CD4-positive, alpha-beta T cell treated with Interleukin-10 for 1 hour (primary cell): Measurements from ENCODE around the gene PLTP.
"Not testable (repeated sequence)": the region's sequence is repeated elsewhere in the genome, so short reads cannot be mapped to it uniquely, and the experiment has no call there.

Experiments used
- DNase-seq: peaks from one replicate; pipeline ENCODE4 v3.0.0-alpha.2; 2020

Gene PLTP

DNA sequence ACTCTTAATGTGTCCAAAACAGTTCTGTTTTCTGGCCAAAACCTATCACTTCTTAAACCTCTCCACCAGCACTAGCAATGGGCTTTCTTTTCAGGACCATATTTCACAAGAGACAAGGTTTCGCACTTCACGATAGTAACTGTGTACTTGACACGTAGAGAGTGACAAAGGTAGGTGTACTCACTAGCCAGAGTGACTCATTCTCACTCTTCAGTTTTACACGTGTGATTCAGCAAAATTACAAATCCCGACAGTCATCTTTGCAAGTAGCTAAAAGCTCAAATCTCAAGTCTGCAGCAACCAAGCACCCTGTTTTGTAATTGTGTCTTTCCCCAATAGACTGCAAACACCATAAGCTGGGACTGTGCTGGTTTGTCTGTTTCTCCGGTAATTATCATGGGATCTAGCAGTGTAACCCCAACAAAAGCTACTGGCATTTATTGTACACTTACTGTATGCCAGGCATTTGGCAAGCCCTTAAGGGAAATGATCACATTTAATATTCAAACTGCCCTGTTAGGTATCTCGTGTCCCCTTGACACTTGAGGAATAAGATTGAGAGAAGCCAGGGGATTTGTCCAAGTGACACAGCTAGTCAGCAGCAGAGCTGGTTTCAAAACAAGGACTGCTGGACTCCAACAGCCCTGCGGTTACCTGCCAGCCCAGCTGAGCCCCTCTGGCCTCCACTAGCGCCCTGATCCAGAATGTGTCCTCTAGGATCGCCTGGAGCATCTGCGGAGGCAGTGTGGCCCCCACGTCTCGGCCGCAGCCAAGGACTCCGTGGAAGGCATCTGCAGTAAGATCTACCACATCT lies 32.4 kb upstream of the PLTP start:
- DNase-seq: no peak

GRCh38 chr20:45943613-45944012 lies 31.7 kb upstream of the PLTP start:
- no peak for DNase-seq

DNA sequence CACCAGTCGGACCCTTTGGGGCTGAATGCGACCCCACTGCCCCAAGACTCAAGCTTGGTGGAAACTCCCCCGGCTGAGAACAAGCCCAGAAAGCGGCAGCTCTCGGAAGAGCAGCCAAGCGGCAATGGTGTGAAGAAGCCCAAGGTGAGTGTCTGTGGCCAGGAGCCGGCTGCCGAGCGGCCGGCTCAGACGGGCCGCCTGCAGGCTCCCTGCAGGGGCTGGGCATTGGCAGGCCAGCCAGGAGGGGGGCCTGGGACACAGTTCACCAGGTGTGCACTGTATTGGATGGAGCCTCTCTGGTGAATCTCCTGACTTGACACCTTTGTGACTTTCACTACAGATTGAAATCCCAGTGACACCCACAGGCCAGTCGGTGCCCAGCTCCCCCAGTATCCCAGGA lies 28.5 kb upstream of the PLTP start:
- no peak for DNase-seq

DNA sequence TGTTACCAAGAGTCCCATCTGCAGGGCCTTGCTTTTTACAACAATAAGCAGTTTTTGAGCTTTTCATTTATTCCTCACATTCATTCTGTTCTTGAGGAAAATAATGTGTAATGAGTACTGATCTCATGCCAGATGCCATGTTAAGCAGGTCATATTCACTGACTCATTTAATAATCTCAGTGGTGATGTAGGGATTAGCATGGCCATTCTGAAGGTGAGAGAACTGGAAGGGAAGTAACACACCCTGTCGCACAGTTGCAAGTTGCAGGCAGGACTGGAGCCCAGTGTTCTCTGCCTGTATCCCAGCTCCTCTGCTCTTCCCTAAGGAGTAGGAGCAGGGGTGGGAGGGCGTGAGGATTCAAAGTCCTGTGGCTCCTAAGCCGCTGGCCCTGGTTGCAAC lies 28.1 kb upstream of the PLTP start:
- DNase-seq: no peak

DNA sequence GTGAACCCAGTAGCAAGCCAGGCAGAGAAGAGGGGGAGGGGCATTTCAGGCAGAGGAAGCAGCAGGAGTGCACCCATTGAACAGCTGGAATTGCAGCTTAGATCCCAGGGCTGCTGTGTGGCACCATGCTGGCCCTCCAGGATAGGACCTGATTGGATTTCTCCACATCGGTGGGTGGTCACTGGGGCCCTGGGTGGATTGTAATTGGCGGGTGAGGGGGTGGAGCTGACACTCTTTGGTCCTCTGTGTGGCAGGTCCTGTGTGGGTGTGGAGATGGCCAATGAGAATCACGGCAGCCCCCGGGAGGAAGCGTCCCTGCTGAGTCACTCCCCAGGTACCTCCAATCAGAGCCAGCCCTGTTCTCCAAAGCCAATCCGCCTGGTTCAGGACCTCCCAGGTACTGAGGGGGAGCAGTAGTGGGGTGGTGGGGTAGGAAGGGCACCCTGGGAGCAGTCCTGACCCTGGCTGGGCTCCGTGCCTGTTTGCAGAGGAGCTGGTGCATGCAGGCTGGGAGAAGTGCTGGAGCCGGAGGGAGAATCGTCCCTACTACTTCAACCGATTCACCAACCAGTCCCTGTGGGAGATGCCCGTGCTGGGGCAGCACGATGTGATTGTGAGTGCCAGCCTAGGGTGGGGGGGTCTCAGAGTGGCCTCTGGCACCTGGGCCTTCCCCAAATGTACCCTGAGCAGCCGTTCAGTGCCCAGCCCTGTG lies 26.9 kb upstream of the PLTP start:
- no peak for DNase-seq

DNA sequence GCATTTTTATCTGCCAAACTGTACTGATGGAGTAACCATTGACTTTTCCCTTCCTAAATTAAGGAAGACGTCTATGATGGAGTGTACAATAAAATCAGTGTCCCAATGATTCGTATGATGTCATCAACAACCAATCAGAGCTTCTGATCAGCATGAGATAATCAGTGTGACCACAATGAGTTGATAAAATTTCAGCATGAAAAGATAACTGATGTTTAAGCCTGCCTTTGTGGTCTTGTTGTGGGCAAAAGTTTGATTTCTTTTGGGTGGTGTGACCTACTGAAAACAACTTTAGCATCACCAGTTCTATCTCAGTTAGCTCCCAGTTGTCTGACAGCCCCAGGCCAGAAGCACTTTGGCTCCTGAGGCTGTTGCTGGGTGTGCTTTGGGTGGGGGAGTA lies 25.8 kb upstream of the PLTP start:
- DNase-seq: peak; percentile 31

DNA sequence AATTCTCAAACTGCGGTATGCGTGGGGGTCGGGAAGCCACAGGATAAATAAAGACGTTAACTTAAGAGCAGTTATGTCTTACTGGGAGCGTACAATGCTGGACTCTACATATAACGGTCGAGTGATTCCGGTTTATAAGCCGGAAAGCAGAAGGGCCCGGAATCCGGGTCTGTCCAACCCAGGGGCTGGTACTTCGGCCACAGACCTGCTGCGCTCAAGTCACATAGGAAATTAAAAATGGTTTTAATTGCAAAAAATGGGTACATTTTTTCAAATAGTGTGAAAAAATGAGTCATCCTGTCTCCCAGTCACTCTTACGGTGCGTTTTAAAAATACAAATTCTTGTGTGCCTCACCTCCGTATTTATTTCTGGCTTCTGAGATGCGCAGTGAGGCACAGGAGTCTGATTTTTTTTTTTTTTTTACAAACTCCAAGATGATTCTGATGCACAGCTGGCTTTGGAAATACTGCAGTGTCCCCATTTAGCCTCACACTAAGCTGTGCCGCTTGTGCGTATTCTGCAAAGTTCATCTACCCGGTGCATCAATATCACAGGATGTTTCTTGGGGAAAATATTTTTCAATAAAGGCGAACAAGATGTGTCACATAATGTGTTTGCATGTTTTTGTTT lies 23.6 kb upstream of the PLTP start:
- no peak for DNase-seq

GRCh38 chr20:45934586-45935415 lies 22.8 kb upstream of the PLTP start, which contains the start of gene PCIF1:
Gene PCIF1, plus strand, starts transcription at chr20:45934683. Its CDS starts 4,317 bp downstream, at chr20:45939000.
- DNase-seq: peak; percentile 99

- DNase-seq: peak; percentile 64
These were observed 22.2 kb upstream of the PLTP start for GRCh38 chr20:45934046-45934585.

GRCh38 chr20:45933266-45934045 lies 21.5 kb upstream of the PLTP start:
- DNase-seq: peak; percentile 70

DNA sequence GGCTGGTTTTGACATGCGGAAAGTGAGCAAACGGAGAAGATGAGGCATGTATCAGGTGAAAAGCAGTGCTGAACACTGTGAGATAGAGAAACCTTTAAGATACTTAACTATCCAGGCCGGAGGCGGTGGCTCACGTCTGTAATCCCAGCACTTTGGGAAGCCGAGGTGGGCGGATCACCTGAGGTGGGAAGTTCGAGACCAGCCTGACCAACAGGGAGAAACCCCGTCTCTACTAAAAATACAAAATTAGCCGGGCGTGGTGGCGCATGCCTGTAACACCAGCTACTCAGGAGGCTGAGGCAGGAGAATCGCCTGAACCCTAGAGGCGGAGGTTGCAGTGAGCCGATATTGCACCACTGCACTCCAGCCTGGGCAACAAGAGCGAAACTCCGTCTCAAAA lies 19.7 kb upstream of the PLTP start:
- DNase-seq: not testable (repeated sequence)

DNA sequence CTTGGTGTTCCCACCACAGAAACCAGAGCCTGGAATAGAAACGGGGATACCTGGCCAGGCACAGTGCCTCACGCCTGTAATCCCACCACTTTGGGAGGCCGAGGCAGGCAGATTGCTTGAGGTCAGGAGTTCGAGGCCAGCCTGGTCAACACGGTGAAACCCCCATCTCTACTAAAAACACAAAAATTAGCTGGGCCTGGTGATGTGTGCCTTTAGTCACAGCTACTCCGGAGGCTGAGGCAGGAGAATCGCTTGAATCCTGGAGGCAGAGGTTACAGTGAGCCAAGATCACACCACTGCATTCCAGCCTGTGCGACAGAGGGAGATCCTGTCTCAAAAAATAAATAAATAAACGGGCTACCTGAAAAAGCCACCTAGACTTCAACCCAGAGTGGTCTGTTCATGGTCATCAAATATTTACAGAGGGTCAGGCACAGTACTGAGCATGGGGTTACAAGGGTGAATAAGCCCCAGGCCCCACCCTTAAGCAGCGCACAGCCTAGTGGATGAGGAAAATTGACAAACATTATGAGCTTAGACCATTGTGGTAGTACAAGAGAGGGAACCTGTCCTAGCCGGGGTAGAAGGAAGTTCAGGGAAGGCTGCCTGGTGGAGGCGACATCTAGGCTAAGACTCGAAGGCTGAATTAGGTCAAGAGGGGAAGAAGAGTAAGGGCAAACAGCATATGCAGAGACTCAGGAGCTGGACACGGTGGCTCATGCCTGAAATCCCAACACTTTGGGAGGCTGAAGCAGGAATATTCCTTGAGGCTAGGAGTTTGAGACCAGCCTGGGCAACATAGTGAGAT lies 15.3 kb upstream of the PLTP start:
- DNase-seq: no peak

- no peak for DNase-seq
These were observed 14.7 kb upstream of the PLTP start for GRCh38 chr20:45926731-45927070.

DNA sequence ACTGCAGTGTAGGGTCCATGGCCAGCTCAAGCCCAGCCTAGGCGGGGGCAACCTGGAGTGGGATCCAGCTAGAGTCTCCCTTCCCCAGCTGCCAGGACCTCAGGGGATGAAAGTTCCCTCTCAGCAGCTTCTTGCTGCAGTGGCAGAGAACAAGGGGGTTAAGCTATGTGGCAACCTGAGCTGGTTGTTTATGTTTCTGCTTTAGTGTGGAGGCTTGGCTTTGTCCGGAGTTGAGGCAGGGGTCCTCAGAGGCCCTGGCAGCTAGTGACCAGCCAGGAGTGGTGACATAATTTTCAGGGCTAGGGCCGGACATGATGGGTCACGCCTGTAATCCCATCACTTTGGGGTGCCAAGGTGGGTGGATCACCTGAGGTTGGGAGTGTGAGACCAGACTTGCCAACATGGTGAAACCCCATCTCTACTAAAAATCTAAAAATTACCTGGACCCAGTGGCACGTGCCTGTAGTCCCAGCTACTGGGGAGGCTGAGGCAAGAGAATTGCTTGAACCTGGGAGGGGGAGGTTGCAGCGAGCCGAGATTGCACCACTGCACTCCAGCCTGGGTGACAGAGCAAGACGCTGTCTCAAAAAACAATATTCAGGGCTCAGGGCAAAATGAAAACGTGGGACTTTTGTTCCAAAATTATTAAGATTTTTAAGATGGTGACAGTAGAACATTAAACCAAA lies 14.0 kb upstream of the PLTP start:
- no peak for DNase-seq

DNA sequence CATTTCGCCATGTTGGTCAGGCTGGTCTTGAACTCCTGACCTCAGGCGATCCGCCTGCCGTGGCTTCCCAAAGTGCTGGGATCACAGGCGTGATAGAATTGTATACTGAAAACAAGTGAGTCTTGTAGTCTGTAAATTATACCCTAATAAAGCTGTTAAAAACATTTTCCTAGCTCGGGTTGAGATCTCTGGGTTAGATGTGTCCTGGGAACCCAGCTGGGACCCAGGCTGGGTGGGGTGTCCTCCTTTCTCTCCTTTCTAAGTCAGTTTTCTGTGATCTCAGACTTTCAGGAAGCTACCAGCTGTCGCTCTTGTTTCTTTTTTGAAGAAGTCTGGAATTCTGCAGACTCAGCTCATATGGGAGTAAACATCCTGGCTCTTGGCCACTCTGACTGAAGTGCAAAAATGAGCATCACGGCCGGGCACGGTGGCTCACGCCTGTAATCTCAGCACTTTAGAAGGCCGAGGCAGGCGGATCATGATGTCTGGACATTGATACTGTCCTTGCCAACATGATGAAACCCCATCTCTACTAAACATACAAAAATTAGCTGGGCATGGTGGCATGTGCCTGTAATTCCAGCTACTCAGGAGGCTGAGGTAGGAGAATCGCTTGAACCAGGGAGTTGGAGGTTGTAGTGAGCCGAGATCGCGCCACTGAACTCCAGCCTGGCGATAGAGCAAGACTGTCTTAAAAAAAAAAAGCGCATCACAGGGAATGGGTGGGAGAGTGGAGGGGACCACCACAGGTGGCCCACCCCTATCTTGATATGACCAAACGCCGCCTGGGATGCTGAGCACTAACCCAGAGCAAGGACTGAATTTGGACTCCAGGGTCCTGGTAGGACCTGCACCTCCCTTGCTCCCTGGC lies 12.7 kb upstream of the PLTP start:
- no peak for DNase-seq

- DNase-seq: no peak
These were observed 9.6 kb upstream of the PLTP start for GRCh38 chr20:45921337-45922189.

DNA sequence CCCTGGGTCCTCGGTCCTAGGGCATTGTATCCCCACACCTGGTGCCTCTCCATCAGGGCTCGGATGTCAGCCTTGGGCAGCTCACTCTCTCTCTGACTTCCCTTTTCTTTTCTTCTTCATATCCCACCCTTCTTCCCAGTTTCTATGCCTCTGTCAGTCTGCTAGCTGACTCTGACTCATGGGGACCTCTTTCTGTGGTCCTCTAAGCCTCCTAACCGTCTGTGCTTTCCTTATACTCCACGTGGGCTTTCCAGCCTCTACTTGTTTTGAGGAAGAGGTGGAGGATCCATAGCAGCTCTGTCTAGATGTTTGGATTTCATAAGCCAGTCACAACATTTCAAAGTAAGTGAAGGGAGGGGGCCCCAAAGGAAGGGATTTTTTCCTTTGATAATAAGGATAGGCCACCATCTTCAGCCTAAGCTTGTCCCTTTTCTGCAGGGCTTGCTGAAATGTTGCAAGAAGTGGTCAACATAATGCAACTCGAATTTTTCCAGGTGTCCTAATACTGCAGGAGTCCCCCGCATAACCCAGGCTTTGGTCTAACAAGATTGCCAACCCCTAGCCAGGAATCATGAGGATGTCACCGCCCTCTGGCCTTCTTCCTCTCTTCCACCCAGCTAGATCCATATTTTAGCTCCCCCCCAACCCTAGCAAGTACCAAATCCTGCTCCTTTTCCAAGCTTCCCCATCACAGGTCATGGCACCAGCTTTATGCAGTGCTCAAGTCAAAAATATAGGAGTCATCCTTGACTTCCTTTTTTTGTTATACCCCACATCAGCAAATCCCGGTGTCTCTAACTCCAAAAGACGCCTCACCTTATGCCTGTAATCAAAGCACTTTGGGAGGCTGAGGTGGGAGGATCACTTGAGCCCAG lies 8.7 kb upstream of the PLTP start:
- DNase-seq: no peak
